Stomach (tissue), 9 donors: ENCODE measurements around the gene BRSK2. TPM values are rescaled to one million over a fixed set of nuclear protein-coding genes. Genes with fewer than 3 reads are reported as not detected.

Source experiments
- DNase-seq, 2 donors: peaks; one replicate each; pipeline versions ENCODE4 v3.0.0 to v3.0.0-alpha.2; 2013 to 2019
- H3K27ac ChIP-seq, 5 donors: fragments of 200-600 bp in 4 of 5; sonication (generic) in 4 of 5; one replicate each; pipeline ENCODE4 v1.5.1; 2013 to 2019; ENCODE audit warnings: mild to moderate bottlenecking in 1 of 5, moderate library complexity in 1 of 5
- H3K27me3 ChIP-seq, 3 donors: fragments of 200-600 bp; sonication (generic); one replicate each; pipeline ENCODE4 v1.5.1; 2017 to 2019; ENCODE audit warnings: mixed run types in 1 of 3
- H3K36me3 ChIP-seq, 4 donors: fragments of 200-600 bp; sonication (generic); 1 replicate in 3 of 4; 2 replicates in 1 of 4; pipeline ENCODE4 v1.5.1; 2016 to 2019
- H3K4me1 ChIP-seq, 4 donors: fragments of 200-600 bp; sonication (generic); one replicate each; pipeline ENCODE4 v1.5.1; 2016 to 2019
- H3K4me3 ChIP-seq, 4 donors: fragments of 200-600 bp; sonication (generic) in 3 of 4; one replicate each; pipeline ENCODE4 v1.5.1; 2016 to 2019; ENCODE audit warnings: mild to moderate bottlenecking in 1 of 4
- H3K9me3 ChIP-seq, 4 donors: fragments of 200-600 bp; sonication (generic); one replicate each; pipeline ENCODE4 v1.5.1; 2016 to 2019
- CTCF ChIP-seq, 7 experiments: fragments of 450-650 bp in 4 of 7; fragments of 200-600 bp in 3 of 7; sonication (generic) in 3 of 7; IDR thresholded peaks; one replicate each; pipeline ENCODE4 v1.5.1; 2016 to 2019; ENCODE audit warnings: antibody characterized with exemption in 7 of 7, control low read depth in 2 of 7, mild to moderate bottlenecking in 1 of 7
- EP300 ChIP-seq: sonication (generic); formaldehyde crosslinking; IDR thresholded peaks from one replicate; pipeline ENCODE4 v1.6.1; 2017; ENCODE audit warnings: antibody characterized with exemption
- POLR2A ChIP-seq, 4 donors: fragments of 450-650 bp; IDR thresholded peaks; one replicate each; pipeline ENCODE4 v1.6.1; 2016; ENCODE audit warnings: antibody characterized with exemption in 4 of 4, control low read depth in 2 of 4, mild to moderate bottlenecking in 1 of 4, moderate library complexity in 1 of 4
- POLR2AphosphoS5 ChIP-seq, 3 donors: sonication (generic); formaldehyde crosslinking; IDR thresholded peaks; one replicate each; pipeline ENCODE4 v1.6.1; 2016; ENCODE audit warnings: antibody characterized with exemption in 3 of 3
- WGBS, 5 donors: extraction: QIAGEN DNeasy Blood & Tissue Kit in 3 of 5; methylation state at CpG; one replicate each; pipeline versions ENCODE4 v1.1.5 to v1.1.7; 2013 to 2018; 5-methylcytosine and 5-hydroxymethylcytosine counted together
- intact Hi-C: fragments of 100-400 bp; cut with DNase I; formaldehyde crosslinking; loops from one replicate; pipeline ENCODE4 v1.15.1; 2023; ENCODE audit warnings: low total_unique reads
- polyA plus RNA-seq, 3 donors: library from polyadenylated mRNA; stranded (reverse); fragments of 200-250 nt; gene quantifications; one replicate each; pipeline ENCODE4 v1.2.3, GENCODE V29; 2013
- total RNA-seq, 5 donors: library from RNA; depleted of rRNA; stranded (reverse); fragments of >200 nt; gene quantifications; one replicate each; pipeline versions ENCODE4 v1.1.0 to v1.2.3, GENCODE V29; 2014 to 2016
- donor health status: healthy with polysubstance abuse.
- donor health status: Bipolar disorder and iron deficiency.
- donor health status: healthy.

Gene BRSK2
- total and polyA plus RNA-seq, 8 donors, result 1.8 to 6.9 (median 1.8) TPM; not detected in 3

DNA sequence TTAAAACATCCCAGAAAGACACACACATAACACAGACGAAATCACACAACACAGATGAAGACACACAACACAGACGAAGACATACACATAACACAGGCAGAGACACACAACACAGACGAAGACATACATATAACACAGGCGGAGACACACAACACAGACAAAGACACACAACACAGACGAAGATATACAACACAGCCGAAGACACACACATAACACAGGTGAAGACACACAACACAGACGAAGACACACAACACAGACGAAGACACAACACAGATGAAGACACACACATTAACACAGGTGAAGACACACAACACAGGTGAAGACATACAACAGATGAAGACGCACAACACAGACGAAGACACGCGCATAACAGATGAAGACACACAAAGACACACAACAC is 101.6 kb downstream of the BRSK2 start:
- intact Hi-C loops, result no loop called here
- no peak for TF ChIP-seq CTCF (IDR thresholded peaks at IDR 0.05)
- TF ChIP-seq POLR2AphosphoS5 (IDR thresholded peaks at IDR 0.05), result no peak
- no peak for TF ChIP-seq EP300
- no peak for TF ChIP-seq POLR2A (IDR thresholded peaks at IDR 0.05)
- WGBS, 5 donors, result 93 to 99% (median 97%) methylated on average over 12 of the region's 12 CpGs
- Histone ChIP-seq H3K36me3 (no peaks in the 10 kb centered on the region), H3K4me1 (peaks cover 30 to 61% (median 48%) of the 10 kb centered on the region in 4 donors), H3K9me3 (no peaks in the 10 kb centered on the region), H3K27me3 (no peaks in the 10 kb centered on the region), H3K4me3 (no peak overlapping the region), H3K27ac (no peak overlapping the region)
- no peak for DNase-seq

- intact Hi-C loops, result no loop called here
- H3K4me1 ChIP-seq, result peaks cover 10 to 55% (median 34%) of the 10 kb centered on the region in 4 donors
- TF ChIP-seq POLR2AphosphoS5 (IDR thresholded peaks at IDR 0.05) (no peak), POLR2A (IDR thresholded peaks at IDR 0.05) (no peak), EP300 (no peak), CTCF (IDR thresholded peaks at IDR 0.05) (no peak)
- WGBS, 5 donors, result 90 to 96% (median 95%) methylated on average over 3 of the region's 3 CpGs
- no peak overlapping the region for H3K4me3 ChIP-seq
- H3K36me3 ChIP-seq, result no peaks in the 10 kb centered on the region
- H3K27me3 ChIP-seq, result no peaks in the 10 kb centered on the region
- H3K9me3 ChIP-seq, result no peaks in the 10 kb centered on the region
- no peak for DNase-seq
- H3K27ac ChIP-seq, result no peak overlapping the region
Observed at GRCh38 chr11:1493650-1494244, 104.0 kb downstream of the BRSK2 start.

DNA sequence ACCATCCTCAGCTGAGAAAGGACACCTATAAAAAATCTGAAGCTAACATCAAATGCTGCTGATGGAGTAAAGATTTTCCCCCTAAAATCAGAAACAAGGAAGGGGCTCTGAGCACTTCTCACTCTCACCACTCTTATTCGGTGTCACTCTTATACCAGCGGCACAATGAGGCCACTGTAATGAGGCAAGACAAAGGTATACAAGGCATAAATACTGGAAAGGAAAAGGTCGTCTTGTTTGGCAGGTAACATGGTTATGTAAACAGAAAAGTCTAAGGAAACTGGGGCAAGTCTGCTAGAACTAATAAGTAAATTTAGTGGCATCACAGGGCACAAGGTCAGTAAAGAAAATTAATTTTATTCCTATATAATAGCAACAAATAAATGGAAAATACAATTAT is 104.9 kb downstream of the BRSK2 start:
- Histone ChIP-seq H3K4me1 (peaks cover 6 to 46% (median 26%) of the 10 kb centered on the region in 4 donors), H3K36me3 (peaks cover 0 to 7% (median 3%) of the 10 kb centered on the region in 4 donors), H3K4me3 (no peak overlapping the region), H3K27me3 (no peaks in the 10 kb centered on the region), H3K27ac (no peak overlapping the region), H3K9me3 (no peaks in the 10 kb centered on the region)
- intact Hi-C loops, result no loop called here
- peak in 1 of 2 donors; percentile 48 for DNase-seq
- 26 to 59% (median 43%) methylated on average over 3 of the region's 3 CpGs for WGBS, 5 donors
- TF ChIP-seq POLR2AphosphoS5 (IDR thresholded peaks at IDR 0.05), result peak in 1 of 3 donors; percentile 4
- TF ChIP-seq EP300, result no peak
- no peak for TF ChIP-seq POLR2A (IDR thresholded peaks at IDR 0.05)

DNA sequence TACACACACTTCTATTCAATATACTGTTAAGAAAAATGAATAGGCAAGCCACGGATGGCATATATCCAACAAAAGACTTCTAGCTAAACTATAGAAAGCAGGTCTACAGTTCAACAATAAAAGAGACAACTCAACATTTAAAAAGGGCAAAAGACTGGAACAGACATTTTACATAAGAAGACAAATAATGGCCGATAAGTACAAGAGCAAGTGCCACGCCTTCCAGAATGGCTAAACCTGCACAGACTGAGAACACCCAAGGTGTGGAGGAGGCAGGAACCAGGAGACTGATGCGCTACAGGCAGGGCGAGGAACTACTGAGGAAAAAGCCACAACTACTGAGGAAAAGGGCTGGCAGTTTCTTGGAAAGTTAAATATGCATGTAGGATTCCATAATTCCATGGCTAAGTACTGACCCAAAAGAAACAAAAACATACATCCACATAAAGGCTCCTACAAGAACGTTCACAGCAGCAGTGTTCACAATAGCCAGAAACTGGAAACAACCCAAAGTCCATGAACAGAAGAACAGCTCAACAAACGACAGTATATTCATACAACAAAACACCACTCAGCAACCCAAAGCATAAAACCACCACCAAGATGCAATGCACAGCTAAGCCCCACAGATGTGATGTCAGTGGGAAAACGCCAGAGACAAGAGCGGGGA is 106.5 kb downstream of the BRSK2 start:
- DNase-seq, result no peak
- H3K9me3 ChIP-seq, result no peaks in the 10 kb centered on the region
- no peak overlapping the region for H3K4me3 ChIP-seq
- no peak overlapping the region for H3K27ac ChIP-seq
- H3K36me3 ChIP-seq, result peaks cover 0 to 20% (median 17%) of the 10 kb centered on the region in 4 donors
- intact Hi-C loops, result no loop called here
- no peaks in the 10 kb centered on the region for H3K27me3 ChIP-seq
- TF ChIP-seq EP300, result no peak
- no peak for TF ChIP-seq POLR2A (IDR thresholded peaks at IDR 0.05)
- TF ChIP-seq CTCF (IDR thresholded peaks at IDR 0.05), result no peak
- no peak for TF ChIP-seq POLR2AphosphoS5 (IDR thresholded peaks at IDR 0.05)
- peaks cover 6 to 49% (median 27%) of the 10 kb centered on the region in 4 donors for H3K4me1 ChIP-seq
- WGBS, 5 donors, result 66 to 72% (median 70%) methylated on average over 9 of the region's 9 CpGs

DNA sequence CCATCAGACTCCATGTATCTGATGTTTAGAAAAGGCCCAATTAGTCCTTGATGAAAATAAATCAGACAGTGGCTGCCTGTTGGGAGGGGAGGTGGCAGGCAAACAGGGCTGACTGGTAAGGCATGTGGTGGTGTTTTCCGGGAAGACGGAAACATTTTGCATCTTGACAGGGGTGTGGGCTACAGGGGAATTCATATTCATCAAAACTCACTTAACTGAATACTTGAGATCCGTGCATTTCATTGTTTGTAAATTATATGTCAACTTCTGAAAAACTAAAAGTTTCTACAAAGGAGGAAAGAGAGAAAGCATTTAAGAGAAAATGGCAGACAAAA is 107.0 kb downstream of the BRSK2 start:
- DNase-seq, result no peak
- H3K9me3 ChIP-seq, result no peaks in the 10 kb centered on the region
- H3K36me3 ChIP-seq, result peaks cover 0 to 20% (median 17%) of the 10 kb centered on the region in 4 donors
- no peaks in the 10 kb centered on the region for H3K27me3 ChIP-seq
- peaks cover 6 to 54% (median 30%) of the 10 kb centered on the region in 4 donors for H3K4me1 ChIP-seq
- no peak overlapping the region for H3K27ac ChIP-seq
- TF ChIP-seq EP300 (no peak), POLR2A (IDR thresholded peaks at IDR 0.05) (no peak), POLR2AphosphoS5 (IDR thresholded peaks at IDR 0.05) (no peak), CTCF (IDR thresholded peaks at IDR 0.05) (no peak)
- 69 to 84% (median 73%) methylated on average over 3 of the region's 3 CpGs for WGBS, 5 donors
- intact Hi-C loops, result no loop called here
- no peak overlapping the region for H3K4me3 ChIP-seq
